ENCODE data around the gene CFAP97D2. TPM values are rescaled to one million over a fixed set of nuclear protein-coding genes. Genes with fewer than 3 reads are reported as not detected.

CFAP97D2 gene
- polyA plus RNA-seq, 1 donor from 2014 or later = not detected

GRCh38 chr13:114200399-114200911, 21.4 kb downstream of the CFAP97D2 start:
- Histone ChIP-seq H3K9ac (ENCODE audit: low read length) (no peak overlapping the region), H3F3A (ENCODE audit: insufficient read depth, low read length, poor library complexity, severe bottlenecking) (no peaks in the 10 kb centered on the region), H3K9me2 (ENCODE audit: insufficient read depth, low read length) (no peaks in the 10 kb centered on the region), H3K36me3 (ENCODE audit: insufficient read depth, low read length) (no peaks in the 10 kb centered on the region), H3K79me2 (replicated peaks; ENCODE audit: insufficient read depth, low read length) (no peaks in the 10 kb centered on the region), H3K27ac (ENCODE audit: low read length) (no peak overlapping the region), H3K4me3 (ENCODE audit: low read length) (no peak overlapping the region), H4K20me1 (ENCODE audit: insufficient read depth) (no peaks in the 10 kb centered on the region), H2AFZ (ENCODE audit: low read depth, low read length) (no peak overlapping the region), H3K4me2 (ENCODE audit: low read length) (no peak overlapping the region), H3K9me3 (ENCODE audit: low read length) (no peaks in the 10 kb centered on the region), H3K27me3 (ENCODE audit: insufficient read depth, low read depth, low read length) (no peaks in the 10 kb centered on the region)
- TF ChIP-seq REST (IDR thresholded peaks at IDR 0.05; ENCODE audit: borderline replicate concordance) = no peak
- no peak for TF ChIP-seq EZH2 (IDR thresholded peaks at IDR 0.05; ENCODE audit: borderline replicate concordance, insufficient read depth, low read length, poor library complexity, severe bottlenecking)
- TF ChIP-seq CTCF (IDR thresholded peaks at IDR 0.05; ENCODE audit: poor library complexity, severe bottlenecking) = no peak
- TF ChIP-seq EP300 (conservative IDR thresholded peaks at IDR 0.05; ENCODE audit: poor library complexity, severe bottlenecking) = no peak
- no peak for TF ChIP-seq SMC3 (conservative IDR thresholded peaks at IDR 0.05; ENCODE audit: poor library complexity)
- TF ChIP-seq POLR2AphosphoS5 (IDR thresholded peaks at IDR 0.05) = no peak
- TF ChIP-seq RAD21 (conservative IDR thresholded peaks at IDR 0.05) = no peak
- no peak for TF ChIP-seq TAF1 (IDR thresholded peaks at IDR 0.05; ENCODE audit: low read depth)
- TF ChIP-seq MXI1 (conservative IDR thresholded peaks at IDR 0.05; ENCODE audit: poor library complexity, severe bottlenecking) = no peak

GRCh38 chr13:114202581-114202980, 23.5 kb downstream of the CFAP97D2 start:
- Histone ChIP-seq H3K36me3 (ENCODE audit: insufficient read depth, low read length) (no peaks in the 10 kb centered on the region), H3K9me3 (ENCODE audit: low read length) (peaks cover 9% of the 10 kb centered on the region), H3K27ac (ENCODE audit: low read length) (no peak overlapping the region), H4K20me1 (ENCODE audit: insufficient read depth) (no peaks in the 10 kb centered on the region), H3K27me3 (ENCODE audit: insufficient read depth, low read depth, low read length) (no peaks in the 10 kb centered on the region), H3K4me2 (ENCODE audit: low read length) (no peak overlapping the region), H3K79me2 (replicated peaks; ENCODE audit: insufficient read depth, low read length) (no peaks in the 10 kb centered on the region), H3F3A (ENCODE audit: insufficient read depth, low read length, poor library complexity, severe bottlenecking) (no peaks in the 10 kb centered on the region), H2AFZ (ENCODE audit: low read depth, low read length) (no peak overlapping the region), H3K9me2 (ENCODE audit: insufficient read depth, low read length) (no peaks in the 10 kb centered on the region), H3K4me3 (ENCODE audit: low read length) (no peak overlapping the region), H3K9ac (ENCODE audit: low read length) (no peak overlapping the region)
- TF ChIP-seq RAD21 (conservative IDR thresholded peaks at IDR 0.05) (no peak), MXI1 (conservative IDR thresholded peaks at IDR 0.05; ENCODE audit: poor library complexity, severe bottlenecking) (no peak), EZH2 (IDR thresholded peaks at IDR 0.05; ENCODE audit: borderline replicate concordance, insufficient read depth, low read length, poor library complexity, severe bottlenecking) (no peak), SMC3 (conservative IDR thresholded peaks at IDR 0.05; ENCODE audit: poor library complexity) (no peak), POLR2AphosphoS5 (IDR thresholded peaks at IDR 0.05) (no peak), EP300 (conservative IDR thresholded peaks at IDR 0.05; ENCODE audit: poor library complexity, severe bottlenecking) (no peak), REST (IDR thresholded peaks at IDR 0.05; ENCODE audit: borderline replicate concordance) (no peak)

Data from neural cell (in vitro differentiated cells).